SK-N-SH treated with all-trans-retinoic acid at 6 μM for 48 hours (cell line): Measurements from ENCODE around the gene CTTNBP2.

ENCODE experiments used
- ATAC-seq: fragments of 200-7000 bp; cut with Tn5 transposase; 3 replicates; pipeline ENCODE4 v1.9.1; 2020; ENCODE audit warnings: mild to moderate bottlenecking, moderate library complexity
- ARNTL ChIP-seq: fragments of 450-650 bp; formaldehyde crosslinking; IDR thresholded peaks from 2 replicates; pipeline ENCODE4 v1.5.0; 2020; ENCODE audit warnings: low read depth, mild to moderate bottlenecking, moderate library complexity, borderline replicate concordance
- BACH2 ChIP-seq: fragments of 250-450 bp; sonication (Bioruptor Pico); IDR thresholded peaks from 2 replicates; pipeline ENCODE4 v1.9.0; 2021; ENCODE audit warnings: mild to moderate bottlenecking, borderline replicate concordance
- CREB5 ChIP-seq: fragments of 250-450 bp; sonication (Bioruptor Pico); IDR thresholded peaks from 2 replicates; pipeline ENCODE4 v1.5.1; 2020; ENCODE audit warnings: low read depth, mild to moderate bottlenecking, moderate library complexity
- CSDC2 ChIP-seq: fragments of 250-450 bp; sonication (Bioruptor Pico); IDR thresholded peaks from 2 replicates; pipeline ENCODE4 v1.5.0; 2020; ENCODE audit warnings: mild to moderate bottlenecking, moderate library complexity
- ESRRG ChIP-seq: fragments of 250-450 bp; sonication (Bioruptor Pico); IDR thresholded peaks from 2 replicates; pipeline ENCODE4 v1.6.1; 2021; ENCODE audit warnings: mild to moderate bottlenecking
- ISL1 ChIP-seq: fragments of 250-450 bp; sonication (Bioruptor Pico); IDR thresholded peaks from 2 replicates; pipeline ENCODE4 v2.1.2; 2022; ENCODE audit warnings: mild to moderate bottlenecking, moderate library complexity
- OSR1 ChIP-seq: fragments of 250-450 bp; sonication (Bioruptor Pico); IDR thresholded peaks from 2 replicates; pipeline ENCODE4 v1.8.0; 2022; ENCODE audit warnings: moderate library complexity, mild to moderate bottlenecking, inconsistent platforms
- RARB ChIP-seq: fragments of 250-450 bp; sonication (Bioruptor Pico); IDR thresholded peaks from 2 replicates; pipeline ENCODE4 v1.8.0; 2021; ENCODE audit warnings: mild to moderate bottlenecking, moderate library complexity
- SNAI2 ChIP-seq: fragments of 250-450 bp; sonication (Bioruptor Pico); IDR thresholded peaks from 2 replicates; pipeline ENCODE4 v1.5.0; 2020; ENCODE audit warnings: mild to moderate bottlenecking, moderate library complexity
- TCF4 ChIP-seq: fragments of 250-450 bp; sonication (Bioruptor Pico); IDR thresholded peaks from 2 replicates; pipeline ENCODE4 v1.8.0; 2021; ENCODE audit warnings: mild to moderate bottlenecking, moderate library complexity, borderline replicate concordance
- TOX ChIP-seq: fragments of 250-450 bp; sonication (Bioruptor Pico); IDR thresholded peaks from 2 replicates; pipeline ENCODE4 v1.8.0; 2021; ENCODE audit warnings: mild to moderate bottlenecking, moderate library complexity, borderline replicate concordance
- TSHZ2 ChIP-seq: fragments of 250-450 bp; sonication (Bioruptor Pico); IDR thresholded peaks from 2 replicates; pipeline ENCODE4 v1.5.0; 2020; ENCODE audit warnings: mild to moderate bottlenecking, moderate library complexity
- ZC3H10 ChIP-seq: fragments of 250-450 bp; sonication (Bioruptor Pico); IDR thresholded peaks from 2 replicates; pipeline ENCODE4 v1.5.1; 2021; ENCODE audit warnings: mild to moderate bottlenecking, moderate library complexity
- ZFP3 ChIP-seq: fragments of 250-450 bp; sonication (Bioruptor Pico); IDR thresholded peaks from 2 replicates; pipeline ENCODE4 v1.5.0; 2020; ENCODE audit warnings: mild to moderate bottlenecking, moderate library complexity
- ZFP30 ChIP-seq: fragments of 450-650 bp; formaldehyde crosslinking; IDR thresholded peaks from 2 replicates; pipeline ENCODE4 v1.5.0; 2022; ENCODE audit warnings: mild to moderate bottlenecking, moderate library complexity
- ZNF70 ChIP-seq: fragments of 450-650 bp; formaldehyde crosslinking; IDR thresholded peaks from 2 replicates; pipeline ENCODE4 v1.5.0; 2020; ENCODE audit warnings: mild to moderate bottlenecking, moderate library complexity
- ZNF8 ChIP-seq: fragments of 450-650 bp; formaldehyde crosslinking; IDR thresholded peaks from 2 replicates; pipeline ENCODE4 v1.5.0; 2020; ENCODE audit warnings: mild to moderate bottlenecking, moderate library complexity
- TF ChIP-seq, protein P1 (sequence below): fragments of 250-450 bp; sonication (Bioruptor Pico); IDR thresholded peaks from 2 replicates; pipeline ENCODE4 v1.8.0; 2021; ENCODE audit warnings: low read depth, mild to moderate bottlenecking, moderate library complexity, borderline replicate concordance
- TF ChIP-seq, protein P2 (sequence below): fragments of 250-450 bp; sonication (Bioruptor Pico); IDR thresholded peaks from 2 replicates; pipeline ENCODE4 v1.5.1; 2021; ENCODE audit warnings: mild to moderate bottlenecking, moderate library complexity
- TF ChIP-seq, protein P3 (sequence below): fragments of 250-450 bp; sonication (Bioruptor Pico); IDR thresholded peaks from 2 replicates; pipeline ENCODE4 v1.8.0; 2020; ENCODE audit warnings: mild to moderate bottlenecking, moderate library complexity, borderline replicate concordance

Gene CTTNBP2

DNA sequence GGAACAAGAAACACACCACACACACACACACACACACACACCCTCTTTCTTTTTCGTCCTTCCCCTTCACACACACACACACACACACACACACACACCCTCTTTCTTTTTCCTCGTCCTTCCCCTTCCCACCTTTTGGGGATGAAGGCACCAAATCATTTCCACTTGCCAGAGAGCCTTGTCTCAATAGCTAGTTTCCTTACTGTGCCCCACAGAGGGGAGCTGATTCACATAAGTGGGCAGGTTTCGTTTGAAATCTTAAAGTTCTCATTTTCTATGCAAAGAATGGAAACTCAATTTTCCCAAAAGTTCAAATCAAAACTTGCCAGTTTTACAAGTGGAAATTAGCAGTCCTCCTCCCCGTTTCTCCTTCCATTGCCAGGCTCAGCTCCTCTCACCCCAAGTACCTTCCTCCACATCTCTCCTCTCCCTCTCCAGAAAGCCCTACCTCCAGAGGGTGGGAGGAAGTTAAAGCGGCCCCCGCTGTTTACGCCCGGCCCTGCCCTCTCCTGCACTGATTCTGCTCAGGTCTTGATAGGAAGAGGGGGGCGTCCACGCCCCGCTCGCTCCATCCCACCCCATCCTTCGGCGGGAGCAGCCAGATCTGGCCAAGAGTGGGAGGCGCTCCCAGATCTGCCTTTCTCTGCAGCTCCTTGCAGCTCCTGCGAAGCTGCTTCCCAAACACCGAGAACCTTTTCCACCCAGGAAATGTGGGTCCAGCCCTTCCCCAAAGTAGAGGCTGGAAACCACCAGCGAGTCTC lies 1.3 kb downstream of the CTTNBP2 start (continued):
- no peak for TF ChIP-seq BACH2 (CRISPR knock-in tag)
- TF ChIP-seq ZNF70 (CRISPR knock-in tag): no peak
- no peak for TF ChIP-seq ZC3H10 (CRISPR knock-in tag)

GRCh38 chr7:117871401-117871777 lies 1.9 kb downstream of the CTTNBP2 start:
- TF ChIP-seq, protein P1, sequence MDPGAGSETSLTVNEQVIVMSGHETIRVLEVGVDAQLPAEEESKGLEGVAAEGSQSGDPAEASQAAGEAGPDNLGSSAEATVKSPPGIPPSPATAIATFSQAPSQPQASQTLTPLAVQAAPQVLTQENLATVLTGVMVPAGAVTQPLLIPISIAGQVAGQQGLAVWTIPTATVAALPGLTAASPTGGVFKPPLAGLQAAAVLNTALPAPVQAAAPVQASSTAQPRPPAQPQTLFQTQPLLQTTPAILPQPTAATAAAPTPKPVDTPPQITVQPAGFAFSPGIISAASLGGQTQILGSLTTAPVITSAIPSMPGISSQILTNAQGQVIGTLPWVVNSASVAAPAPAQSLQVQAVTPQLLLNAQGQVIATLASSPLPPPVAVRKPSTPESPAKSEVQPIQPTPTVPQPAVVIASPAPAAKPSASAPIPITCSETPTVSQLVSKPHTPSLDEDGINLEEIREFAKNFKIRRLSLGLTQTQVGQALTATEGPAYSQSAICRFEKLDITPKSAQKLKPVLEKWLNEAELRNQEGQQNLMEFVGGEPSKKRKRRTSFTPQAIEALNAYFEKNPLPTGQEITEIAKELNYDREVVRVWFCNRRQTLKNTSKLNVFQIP: no peak
- no peak for TF ChIP-seq BACH2 (CRISPR knock-in tag)
- no peak for TF ChIP-seq ZNF8 (CRISPR knock-in tag)
- TF ChIP-seq, protein P2, sequence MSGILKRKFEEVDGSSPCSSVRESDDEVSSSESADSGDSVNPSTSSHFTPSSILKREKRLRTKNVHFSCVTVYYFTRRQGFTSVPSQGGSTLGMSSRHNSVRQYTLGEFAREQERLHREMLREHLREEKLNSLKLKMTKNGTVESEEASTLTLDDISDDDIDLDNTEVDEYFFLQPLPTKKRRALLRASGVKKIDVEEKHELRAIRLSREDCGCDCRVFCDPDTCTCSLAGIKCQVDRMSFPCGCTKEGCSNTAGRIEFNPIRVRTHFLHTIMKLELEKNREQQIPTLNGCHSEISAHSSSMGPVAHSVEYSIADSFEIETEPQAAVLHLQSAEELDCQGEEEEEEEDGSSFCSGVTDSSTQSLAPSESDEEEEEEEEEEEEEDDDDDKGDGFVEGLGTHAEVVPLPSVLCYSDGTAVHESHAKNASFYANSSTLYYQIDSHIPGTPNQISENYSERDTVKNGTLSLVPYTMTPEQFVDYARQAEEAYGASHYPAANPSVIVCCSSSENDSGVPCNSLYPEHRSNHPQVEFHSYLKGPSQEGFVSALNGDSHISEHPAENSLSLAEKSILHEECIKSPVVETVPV (CRISPR knock-in tag): no peak
- TF ChIP-seq OSR1 (CRISPR knock-in tag): no peak
- no peak for TF ChIP-seq RARB (CRISPR knock-in tag)
- no peak for TF ChIP-seq TCF4
- no peak for TF ChIP-seq TSHZ2 (CRISPR knock-in tag)
- no peak for TF ChIP-seq ZFP3 (CRISPR knock-in tag)
- no peak for TF ChIP-seq ZNF70 (CRISPR knock-in tag)
- TF ChIP-seq ZFP30: no peak
- TF ChIP-seq ARNTL (CRISPR knock-in tag): no peak
- TF ChIP-seq ESRRG (CRISPR knock-in tag): no peak
- TF ChIP-seq TOX: no peak
- no peak for TF ChIP-seq CREB5 (CRISPR knock-in tag)
- TF ChIP-seq CSDC2 (CRISPR knock-in tag): no peak
- no peak for TF ChIP-seq ISL1 (CRISPR knock-in tag)
- TF ChIP-seq, protein P3, sequence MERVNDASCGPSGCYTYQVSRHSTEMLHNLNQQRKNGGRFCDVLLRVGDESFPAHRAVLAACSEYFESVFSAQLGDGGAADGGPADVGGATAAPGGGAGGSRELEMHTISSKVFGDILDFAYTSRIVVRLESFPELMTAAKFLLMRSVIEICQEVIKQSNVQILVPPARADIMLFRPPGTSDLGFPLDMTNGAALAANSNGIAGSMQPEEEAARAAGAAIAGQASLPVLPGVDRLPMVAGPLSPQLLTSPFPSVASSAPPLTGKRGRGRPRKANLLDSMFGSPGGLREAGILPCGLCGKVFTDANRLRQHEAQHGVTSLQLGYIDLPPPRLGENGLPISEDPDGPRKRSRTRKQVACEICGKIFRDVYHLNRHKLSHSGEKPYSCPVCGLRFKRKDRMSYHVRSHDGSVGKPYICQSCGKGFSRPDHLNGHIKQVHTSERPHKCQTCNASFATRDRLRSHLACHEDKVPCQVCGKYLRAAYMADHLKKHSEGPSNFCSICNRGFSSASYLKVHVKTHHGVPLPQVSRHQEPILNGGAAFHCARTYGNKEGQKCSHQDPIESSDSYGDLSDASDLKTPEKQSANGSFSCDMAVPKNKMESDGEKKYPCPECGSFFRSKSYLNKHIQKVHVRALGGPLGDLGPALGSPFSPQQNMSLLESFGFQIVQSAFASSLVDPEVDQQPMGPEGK: no peak
- no peak for ATAC-seq

DNA sequence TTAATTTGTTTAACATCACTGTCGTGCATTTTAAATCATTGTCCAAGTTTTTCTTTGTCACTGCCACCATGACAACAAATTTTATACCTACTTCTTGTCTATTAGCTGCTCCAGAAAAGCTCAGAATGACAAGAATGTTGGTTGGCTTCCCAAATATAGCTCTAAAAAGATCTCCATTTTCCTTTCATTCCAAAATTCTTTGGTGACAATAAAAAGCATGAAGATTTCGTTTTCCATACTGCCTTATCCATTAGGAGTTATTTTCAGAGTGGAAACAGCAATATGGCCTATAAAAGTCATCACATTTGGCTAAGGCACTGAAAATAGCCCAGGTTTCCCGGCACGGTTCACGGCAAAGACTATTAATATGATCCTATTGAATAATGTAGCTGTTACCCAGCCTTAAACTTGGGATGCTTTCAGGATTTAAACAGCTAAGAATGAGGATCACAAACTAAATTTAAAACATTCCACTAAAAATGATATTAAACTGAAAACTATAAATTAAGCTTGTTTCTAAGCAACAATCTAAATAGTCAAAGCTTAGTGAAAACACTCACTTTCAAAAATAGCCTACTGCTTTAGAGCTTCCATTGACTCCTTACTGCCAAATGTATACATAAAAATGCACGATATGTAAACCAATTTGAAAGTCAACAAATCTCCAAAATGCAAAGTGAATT lies 2.7 kb downstream of the CTTNBP2 start:
- TF ChIP-seq SNAI2 (CRISPR knock-in tag) (no peak), TCF4 (no peak), ZNF8 (CRISPR knock-in tag) (no peak)

More for the DNA sequence above, 2.7 kb downstream of the CTTNBP2 start:
- no peak for ATAC-seq
